GM19467 (cell line): Measurements from ENCODE around the gene TUBB8.
"Not testable (repeated sequence)": the region's sequence is repeated elsewhere in the genome, so short reads cannot be mapped to it uniquely, and the experiment has no call there.

Source experiments
- ATAC-seq: cut with Tn5 transposase; IDR thresholded peaks from one replicate; pipeline ENCODE4 v1.9.1; 2021; ENCODE audit warnings: mild to moderate bottlenecking, moderate library complexity; ENCODE audit not compliant: unreplicated experiment

The TUBB8 gene

DNA sequence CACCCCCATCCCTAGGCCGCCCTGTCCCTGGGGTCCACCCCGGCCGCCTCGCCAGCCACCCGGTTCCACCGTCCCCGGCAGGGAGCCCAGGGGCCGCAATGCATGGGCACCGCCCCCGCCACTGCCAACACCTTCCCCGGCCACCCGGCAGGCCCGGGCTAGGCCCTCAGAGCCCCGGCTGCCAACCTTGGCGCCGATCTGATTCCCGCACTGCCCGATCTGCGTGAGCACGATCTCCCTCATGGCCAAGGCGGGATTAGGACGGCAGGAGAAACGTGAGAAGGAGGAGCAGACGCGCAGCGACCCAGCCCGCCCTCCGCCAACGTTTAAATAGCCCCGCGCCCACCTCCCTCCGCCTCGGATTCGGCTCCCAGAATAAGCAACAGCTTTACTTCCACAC is at the start of gene TUBB8:
TSS of gene TUBB8 (minus strand) at position 301 of the 400 bp plus-strand sequence. CDS start at position 243, 58 bp downstream.
- no peak for ATAC-seq

DNA sequence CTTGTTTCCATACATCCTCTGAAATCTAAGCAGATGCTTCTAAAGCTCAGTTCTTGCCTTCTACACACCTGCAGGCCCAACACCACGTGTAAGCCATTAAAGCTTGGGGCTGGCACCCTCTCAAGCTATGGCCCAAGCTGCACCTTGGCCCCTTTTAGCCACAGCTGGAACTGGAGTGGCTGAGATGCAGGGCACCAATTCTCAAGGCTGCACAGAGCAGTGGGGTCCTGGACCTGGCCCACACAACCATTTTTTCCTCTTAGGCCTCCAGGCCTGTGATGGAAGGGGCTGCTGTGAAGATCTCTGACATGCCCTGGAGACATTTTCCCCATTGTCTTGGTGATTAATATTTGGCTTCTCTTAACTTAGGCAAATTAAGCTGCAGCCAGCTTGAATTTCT is 47.4 kb upstream of the TUBB8 start:
- no peak for ATAC-seq

DNA sequence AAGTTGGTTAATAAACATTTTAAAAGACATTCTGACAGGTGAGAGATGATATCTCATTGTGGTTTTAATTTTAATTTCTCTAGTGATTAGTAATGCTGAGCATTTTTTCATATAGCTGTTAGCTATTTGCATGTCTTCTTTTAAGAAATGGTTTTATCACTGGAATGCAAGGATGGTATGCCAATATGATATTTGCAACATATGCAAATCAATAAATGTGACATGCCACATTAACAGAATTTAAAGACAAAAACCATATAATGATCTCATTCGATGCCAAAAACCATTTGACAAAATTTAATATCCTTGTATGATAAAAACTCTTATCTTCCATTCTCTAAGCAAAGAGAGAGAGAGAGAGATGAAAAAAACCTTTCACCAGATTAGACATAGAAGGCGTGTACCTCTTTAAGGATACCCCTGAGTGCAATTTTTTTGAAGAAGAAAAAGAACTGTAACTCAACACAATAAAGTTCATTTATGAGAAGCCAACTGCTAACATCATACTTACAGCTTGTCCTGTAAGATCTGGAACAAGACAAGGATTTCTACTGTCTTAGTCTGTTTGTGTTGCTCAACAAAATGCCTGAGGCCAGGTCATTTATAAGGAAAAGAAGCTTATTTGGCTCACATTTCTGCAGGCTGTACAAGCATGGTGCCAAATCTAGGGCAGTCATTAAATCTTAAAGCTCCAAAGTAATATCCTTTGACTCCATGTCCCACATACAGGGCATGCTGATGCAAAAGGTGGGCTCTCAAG is 46.4 kb upstream of the TUBB8 start:
- ATAC-seq: no peak

DNA sequence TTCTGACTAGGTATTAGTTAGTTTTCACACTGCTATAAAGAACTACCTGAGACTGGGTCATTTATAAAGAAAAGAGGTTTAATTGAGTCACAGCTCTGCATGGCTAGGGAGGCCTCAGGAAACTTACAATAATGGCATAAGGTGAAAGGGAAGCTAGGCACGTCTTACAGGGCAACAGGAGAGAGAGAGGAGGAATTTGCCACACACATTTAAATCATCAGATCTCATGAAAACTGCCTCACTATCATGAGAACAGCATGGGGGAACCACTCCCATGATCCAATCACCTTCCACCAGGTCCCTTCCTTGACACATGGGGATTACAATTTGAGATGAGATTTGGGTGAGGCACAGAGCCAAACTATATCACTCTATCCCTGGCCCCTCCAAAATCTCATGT is 45.5 kb upstream of the TUBB8 start:
- ATAC-seq: no peak

DNA sequence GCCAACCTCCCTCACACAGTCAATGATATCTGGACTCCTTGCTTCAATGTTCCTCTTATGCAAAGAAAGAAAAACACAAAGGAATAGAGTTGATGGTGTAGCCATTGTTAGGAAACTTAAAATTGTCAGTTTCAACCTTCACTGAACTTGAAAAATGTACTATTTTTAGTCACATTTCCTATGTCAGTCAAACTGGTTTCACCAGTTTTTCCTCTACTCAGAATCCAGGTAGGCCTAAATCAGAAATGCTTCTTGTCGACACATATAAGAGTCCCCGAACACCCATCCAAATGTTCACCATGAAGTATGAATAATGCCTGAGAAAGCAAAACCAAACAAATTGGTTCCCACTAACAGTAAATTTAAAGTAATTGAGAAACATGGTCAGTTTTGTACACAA is 43.8 kb upstream of the TUBB8 start:
- no peak for ATAC-seq

DNA sequence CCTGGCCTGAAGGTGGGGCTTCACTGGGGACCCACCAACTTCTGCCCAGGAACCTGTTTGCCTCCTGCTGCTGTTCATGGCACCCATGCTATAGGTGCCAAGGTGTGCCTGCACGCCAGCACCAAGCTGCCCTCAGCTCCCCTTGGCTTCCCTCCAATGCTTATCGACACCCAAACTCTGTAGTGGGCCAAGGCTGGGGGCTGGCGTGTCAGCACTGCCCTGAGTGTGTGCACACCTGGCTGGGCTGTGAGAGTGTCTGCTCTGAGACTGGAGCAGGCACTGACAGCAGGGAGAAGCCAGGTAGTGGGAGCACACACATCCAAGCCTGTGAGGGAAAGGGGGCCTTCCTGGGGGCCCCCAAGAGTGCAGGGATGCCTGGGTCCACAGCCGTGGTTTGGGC is 43.1 kb upstream of the TUBB8 start:
- no peak for ATAC-seq

DNA sequence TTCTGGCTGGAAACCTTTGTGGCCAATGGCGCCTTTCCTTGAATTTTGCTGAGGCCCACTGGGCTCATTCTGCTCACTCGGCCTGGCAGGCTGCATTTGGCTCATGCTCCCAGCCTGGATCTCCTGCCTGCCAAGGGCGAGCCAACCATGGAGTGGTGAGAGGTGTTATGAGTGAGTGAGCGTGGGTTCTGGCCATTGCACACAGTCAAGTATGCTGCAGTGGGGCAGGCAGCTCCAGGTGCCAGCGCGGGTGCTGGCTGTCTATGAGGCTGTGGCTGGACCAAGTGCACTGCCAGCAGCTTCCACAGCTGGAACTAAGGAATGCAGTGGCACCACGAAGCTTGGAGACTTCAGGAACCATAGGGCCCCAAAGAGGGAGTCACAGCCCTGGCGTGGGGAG is 42.2 kb upstream of the TUBB8 start:
- ATAC-seq: no peak

DNA sequence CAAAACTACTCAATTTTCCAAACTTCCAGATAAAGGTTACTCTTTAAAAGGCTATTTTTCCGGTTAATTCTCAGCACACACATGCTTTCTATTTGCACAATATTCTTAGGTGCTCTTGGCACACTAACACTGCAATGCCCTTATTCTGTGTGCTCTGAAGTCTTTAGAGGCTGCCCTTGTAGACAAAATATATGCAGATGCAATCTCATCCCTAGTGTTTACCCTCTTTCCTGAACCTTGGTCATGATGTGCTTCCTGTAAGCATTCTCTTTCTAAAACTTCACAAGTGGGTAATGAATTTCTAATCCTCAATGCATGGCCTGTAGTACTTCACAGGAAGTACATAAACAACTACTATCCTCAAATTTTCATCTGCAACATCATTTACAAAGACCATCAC is 41.1 kb upstream of the TUBB8 start:
- ATAC-seq: no peak

DNA sequence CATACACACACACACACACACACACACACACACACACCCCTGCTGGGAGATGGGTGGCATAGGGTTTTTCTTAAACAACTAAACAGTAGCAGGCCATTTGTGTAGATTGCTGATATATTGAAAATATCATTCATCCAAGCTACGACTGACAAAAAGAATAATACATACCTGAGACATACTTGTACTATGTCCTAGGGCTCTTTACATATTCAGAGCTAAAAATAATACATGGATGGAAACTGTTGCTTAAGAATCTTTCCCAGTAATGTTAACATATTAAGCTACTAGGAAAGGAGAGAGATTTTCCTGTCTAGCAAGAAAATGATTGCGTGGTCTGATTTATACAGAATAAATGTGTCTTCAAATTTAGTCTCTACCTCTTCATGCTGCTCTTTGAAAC is 40.2 kb upstream of the TUBB8 start:
- no peak for ATAC-seq

DNA sequence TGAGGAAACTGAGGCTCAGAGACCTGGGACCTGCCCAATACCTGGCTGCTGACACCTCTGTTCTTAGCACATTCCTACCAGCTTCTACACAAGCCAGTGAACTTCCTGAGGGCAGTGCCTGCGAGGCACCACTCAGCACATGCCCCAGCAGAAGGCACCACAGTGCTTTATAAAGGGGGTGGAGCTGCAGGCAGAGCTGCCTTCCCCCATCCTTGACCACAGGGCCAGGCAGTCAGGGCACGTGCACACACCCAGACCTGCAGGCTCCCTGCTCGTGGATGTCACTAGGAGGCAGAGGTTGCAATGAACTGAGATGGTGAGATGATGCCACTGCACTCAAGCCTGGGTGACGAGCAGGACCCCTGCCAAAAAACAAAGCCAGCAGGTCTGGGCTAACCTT is 39.2 kb upstream of the TUBB8 start:
- no peak for ATAC-seq

DNA sequence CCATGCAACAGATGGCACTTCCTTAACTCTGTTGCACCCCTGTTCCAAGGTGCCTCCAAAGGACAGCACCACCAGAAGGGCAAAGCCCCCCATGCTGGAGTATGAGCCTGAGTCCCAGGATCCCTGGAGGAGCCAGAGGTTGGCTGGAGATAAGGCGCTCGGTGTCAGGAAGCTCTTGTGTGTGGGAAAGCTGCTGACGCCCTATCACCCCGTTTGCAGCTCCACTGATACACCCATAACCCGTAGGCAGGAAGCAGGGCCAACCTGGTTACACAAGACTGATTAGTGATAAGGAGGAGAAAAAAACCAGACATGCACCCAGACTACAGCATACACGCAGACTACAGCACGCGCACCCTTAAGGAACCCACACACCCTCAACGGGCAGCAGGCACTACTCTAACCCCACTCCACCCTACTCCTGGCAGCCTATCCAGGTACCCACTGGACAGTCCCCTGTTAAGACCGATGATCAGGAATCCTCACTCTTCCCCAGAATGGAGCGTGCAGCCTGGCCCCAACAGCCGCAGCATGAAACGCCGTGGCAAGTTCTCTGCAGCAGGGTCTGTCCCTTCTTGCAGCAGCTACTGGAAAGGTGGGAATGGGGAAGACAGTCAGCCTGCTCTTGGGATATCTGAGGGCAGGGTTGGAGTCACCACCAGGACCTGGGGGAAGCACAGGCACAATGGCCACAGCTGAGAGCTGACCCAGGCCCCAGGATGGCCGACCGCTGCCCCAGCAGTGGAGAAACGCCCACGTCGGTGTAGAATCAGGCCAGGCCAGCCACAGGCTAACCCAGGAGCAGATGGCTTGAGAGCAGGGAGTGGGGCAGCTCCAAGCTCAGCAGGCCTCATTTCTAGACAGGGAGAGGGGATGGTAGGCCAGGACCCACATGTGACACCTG is 38.3 kb upstream of the TUBB8 start:
- no peak for ATAC-seq

DNA sequence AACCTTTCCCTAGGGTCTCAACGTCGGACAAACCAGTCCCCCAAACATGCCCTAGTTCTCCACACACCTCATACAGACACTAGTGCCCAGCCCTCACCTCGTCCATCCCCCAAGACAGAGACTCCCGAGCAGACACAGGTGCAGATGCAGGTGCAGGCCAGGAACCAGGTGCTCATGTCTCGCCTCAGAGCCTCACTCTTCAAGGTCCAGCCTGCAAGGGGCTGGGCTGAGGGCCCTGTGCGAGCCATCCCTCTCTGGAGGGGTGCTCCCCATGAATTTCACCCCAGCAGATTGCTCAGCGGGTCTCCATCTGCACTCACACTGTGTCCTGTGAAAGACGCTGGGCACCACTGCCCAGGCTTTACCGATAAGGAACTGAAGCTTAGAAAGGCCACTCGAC is 36.9 kb upstream of the TUBB8 start:
- ATAC-seq: no peak

DNA sequence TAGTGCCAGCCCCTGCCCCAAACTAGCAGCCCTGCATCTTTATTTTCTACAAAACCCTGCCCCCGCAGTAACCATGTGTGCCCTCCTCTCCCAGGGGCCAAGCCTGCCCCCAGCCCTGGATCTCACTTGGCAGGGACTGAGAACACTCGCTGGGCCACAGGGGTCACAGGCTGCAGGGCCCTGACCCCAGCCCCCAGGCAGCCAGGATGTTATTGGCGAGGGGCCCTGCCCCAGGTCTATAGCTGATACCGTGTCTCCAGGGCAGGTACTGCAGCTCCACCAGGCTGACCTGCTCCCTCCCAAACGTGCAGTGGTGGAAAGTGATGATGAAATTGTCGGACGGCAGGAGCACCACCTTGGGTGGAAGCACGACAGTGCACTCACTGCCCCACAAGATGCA is 35.9 kb upstream of the TUBB8 start:
- no peak for ATAC-seq

DNA sequence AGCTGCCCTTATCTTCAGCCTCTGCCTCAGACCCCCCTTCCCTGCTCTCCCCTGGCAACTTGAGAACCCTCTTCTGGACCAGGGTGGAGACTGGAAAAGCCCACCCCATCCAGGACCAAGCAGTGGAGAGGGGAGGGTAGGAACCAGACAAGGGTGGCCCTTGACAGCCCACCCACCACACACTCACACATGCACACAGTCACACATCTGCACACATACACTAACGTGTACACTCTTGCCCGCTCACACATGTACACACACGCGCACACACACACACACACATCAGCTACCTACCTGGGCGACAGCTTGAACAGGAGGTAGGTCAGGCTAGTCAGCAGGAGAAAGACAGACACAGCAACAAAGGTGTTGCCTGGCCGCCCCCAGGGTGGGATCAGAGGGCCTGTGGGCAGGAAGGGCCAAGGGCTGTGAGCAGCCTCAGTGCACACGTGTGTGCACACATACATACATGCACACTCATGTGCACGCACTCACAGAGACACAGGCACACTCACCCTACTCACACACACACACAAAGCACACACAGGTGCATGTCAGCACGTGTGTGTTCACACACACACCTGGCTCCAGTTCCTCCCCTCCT is 34.9 kb upstream of the TUBB8 start:
- ATAC-seq: no peak

DNA sequence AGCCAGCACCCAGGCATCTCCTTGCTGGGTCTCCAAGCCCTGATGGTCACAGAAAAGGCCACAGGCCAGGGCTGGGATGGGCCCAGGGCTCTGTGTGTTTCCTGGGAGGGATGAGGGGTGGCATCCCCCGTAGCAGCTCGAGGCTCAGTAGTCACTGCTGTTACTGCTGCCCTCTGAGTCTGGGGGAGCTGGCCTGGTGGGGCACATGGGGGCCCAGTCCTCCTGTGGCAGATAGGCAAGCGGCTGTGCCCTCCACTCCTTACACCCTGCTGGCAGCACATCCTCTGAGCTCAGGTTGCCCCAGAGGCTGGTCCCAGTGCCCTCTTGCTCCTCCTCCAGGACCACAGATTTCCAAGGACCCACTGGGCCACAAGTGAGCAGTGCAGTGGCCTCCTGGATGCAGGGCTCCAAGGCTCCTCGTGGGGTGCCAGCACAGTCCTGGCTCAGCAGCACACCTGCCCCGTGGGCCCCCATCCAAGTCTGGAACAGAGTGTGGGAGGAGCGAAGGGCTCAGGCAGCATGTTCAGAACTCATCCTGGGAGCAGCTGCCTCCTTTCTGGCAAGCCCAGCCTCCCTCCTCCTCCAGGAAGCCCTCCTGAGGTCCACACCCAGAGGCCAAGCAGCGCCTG is 31.5 kb upstream of the TUBB8 start:
- ATAC-seq: no peak

DNA sequence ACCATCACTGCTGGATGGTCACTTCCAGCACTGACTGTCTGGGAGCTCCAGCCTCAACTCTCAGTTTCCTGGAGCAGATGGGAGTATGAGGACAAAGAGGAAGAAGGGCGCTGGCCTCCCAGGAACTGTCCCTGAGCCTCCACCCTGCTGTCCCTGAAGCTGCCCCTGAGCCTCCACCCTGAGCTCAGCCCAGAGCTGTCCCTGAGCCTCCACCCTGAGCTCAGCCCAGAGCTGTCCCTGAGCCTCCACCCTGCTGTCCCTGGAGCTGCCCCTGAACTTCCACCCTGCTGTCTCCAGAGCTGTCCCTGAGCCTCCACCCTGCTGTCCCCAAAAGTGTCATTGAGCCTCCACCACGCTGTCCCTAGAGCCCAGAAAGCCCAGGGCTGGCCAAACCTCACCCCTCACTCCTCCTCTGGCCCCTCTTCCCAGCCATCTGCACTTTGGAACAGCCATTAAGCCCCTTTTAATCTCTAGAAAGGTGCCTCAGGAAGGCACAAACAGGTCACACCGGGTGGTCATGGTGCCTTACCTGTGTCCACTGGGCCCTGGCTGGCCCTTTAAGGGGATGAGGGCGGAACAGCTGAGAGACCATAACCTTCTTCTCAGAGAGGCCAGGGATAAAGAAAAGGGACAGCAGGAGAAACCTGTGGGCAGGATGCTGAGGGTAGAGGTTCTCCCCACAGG is 30.6 kb upstream of the TUBB8 start:
- no peak for ATAC-seq

DNA sequence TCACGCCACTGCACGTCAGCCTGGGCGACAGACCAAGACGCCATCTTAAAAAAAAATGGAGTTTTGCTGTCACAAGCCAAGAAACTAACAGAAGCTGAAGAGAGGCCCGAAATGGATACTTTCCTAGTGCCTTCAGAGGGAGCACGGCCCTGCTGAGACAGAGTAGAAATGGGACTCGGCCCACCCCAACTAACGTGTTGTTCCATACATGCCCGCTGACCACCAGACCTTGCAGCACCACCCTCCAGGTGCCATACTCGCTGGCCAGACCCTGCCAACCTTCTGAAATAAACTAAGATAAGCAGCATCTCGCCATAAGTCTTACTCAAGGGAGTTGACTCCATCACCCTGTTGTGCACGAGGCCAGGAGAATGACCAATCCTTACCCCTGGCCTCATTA is 29.5 kb upstream of the TUBB8 start:
- ATAC-seq: no peak

DNA sequence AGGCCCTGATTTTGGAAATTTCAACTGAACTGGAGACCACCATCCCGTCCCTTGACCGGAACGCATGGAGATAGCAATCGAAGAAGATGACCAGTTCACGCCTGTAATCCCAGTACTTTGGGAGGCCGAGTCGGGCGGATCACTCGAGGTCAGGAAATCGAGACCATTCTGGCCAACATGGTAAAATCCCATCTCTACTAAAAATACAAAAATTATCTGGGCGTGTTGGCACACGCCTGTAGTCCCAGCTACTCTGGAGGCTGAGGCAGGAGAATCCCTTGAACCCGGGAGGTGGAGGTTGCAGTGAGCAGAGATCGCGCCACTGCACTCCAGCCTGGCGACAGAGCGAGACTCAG is 25.1 kb upstream of the TUBB8 start:
- ATAC-seq: not testable (repeated sequence)

DNA sequence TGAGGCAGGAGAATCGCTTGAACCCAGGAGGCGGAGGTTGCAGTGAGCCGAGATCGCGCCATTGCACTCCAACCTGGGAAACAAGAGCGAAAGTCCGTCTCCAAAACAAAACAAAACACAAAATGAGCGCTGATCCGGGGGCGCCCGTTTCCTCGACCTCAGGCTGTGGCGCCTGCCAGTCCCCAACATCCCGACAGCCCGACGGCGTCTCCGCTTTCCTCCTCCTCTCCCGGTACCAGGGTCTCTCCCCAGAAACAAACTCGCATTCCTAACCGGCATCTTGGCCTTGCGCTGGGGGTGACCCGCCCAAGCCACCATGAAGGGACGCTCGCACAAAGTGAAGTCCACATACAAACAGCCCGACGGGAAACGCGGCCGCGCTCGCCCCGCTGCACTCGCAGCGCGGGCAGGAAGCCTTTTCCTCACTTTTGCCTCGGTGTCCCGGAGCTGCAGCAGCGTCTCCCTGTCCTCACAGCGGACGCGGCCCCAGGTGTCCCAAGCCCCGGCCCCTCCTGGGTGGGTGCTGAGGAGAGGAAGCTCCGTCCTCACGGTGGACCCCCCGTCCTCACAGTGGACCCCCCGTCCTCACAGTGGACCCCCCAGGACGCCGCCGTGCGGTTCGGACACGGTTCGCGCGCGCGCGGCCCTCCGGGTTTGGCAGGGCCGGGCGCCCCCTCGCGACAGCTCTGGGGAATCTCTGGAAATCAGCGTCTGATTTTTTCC is 24.6 kb upstream of the TUBB8 start:
- not testable (repeated sequence) for ATAC-seq

DNA sequence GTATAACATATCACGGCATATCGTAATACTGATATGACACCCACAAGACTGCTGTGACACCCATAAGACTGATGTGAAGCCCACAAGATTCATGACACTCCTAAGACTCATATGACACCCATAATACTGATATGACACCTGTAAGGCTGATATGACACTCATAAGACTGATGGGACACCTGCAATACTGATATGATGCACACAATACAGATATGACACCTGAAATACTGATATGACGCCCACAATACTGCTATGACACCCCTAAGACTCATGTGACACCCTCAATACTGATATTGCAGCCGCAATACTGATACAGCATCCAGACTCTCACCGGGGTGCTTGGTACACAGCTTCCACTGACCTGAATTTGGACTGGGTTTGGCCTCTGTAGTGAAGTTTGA is 19.1 kb upstream of the TUBB8 start:
- ATAC-seq: not testable (repeated sequence)
